ENCODE measurements around the gene PIK3AP1. TPM values are rescaled to one million over a fixed set of nuclear protein-coding genes. Genes with fewer than 3 reads are reported as not detected.

PIK3AP1 gene
- total RNA-seq, 1 donor from 2014 or later, result 4.2 TPM

- no peak for DNase-seq (ENCODE audit: low read depth)
- H3K4me3 ChIP-seq (ENCODE audit: low read depth, low read length), result no peak overlapping the region
- TF ChIP-seq CTCF (conservative IDR thresholded peaks at IDR 0.05; ENCODE audit: low read depth, low read length), result no peak
Observed at GRCh38 chr10:96646751-96647166, 73.6 kb downstream of the PIK3AP1 start.

GRCh38 chr10:96646301-96646700 lies 74.0 kb downstream of the PIK3AP1 start:
- no peak overlapping the region for H3K4me3 ChIP-seq (ENCODE audit: low read depth, low read length)
- no peak for TF ChIP-seq CTCF (conservative IDR thresholded peaks at IDR 0.05; ENCODE audit: low read depth, low read length)
- DNase-seq (ENCODE audit: low read depth), result no peak

- no peak for DNase-seq (ENCODE audit: low read depth)
- H3K4me3 ChIP-seq (ENCODE audit: low read depth, low read length), result no peak overlapping the region
- no peak for TF ChIP-seq CTCF (conservative IDR thresholded peaks at IDR 0.05; ENCODE audit: low read depth, low read length)
Observed at GRCh38 chr10:96645191-96645721, 75.1 kb downstream of the PIK3AP1 start.

- TF ChIP-seq CTCF (conservative IDR thresholded peaks at IDR 0.05; ENCODE audit: low read depth, low read length), result peak; percentile 6
- no peak for DNase-seq (ENCODE audit: low read depth)
- H3K4me3 ChIP-seq (ENCODE audit: low read depth, low read length), result no peak overlapping the region
Observed at GRCh38 chr10:96643920-96644319, 76.4 kb downstream of the PIK3AP1 start.

- TF ChIP-seq CTCF (conservative IDR thresholded peaks at IDR 0.05; ENCODE audit: low read depth, low read length), result peak; percentile 88
- no peak for DNase-seq (ENCODE audit: low read depth)
- H3K4me3 ChIP-seq (ENCODE audit: low read depth, low read length), result no peak overlapping the region
Observed at GRCh38 chr10:96642973-96643372, 77.3 kb downstream of the PIK3AP1 start.

- no peak overlapping the region for H3K4me3 ChIP-seq (ENCODE audit: low read depth, low read length)
- no peak for DNase-seq (ENCODE audit: low read depth)
- TF ChIP-seq CTCF (conservative IDR thresholded peaks at IDR 0.05; ENCODE audit: low read depth, low read length), result no peak
Observed at GRCh38 chr10:96642530-96642929, 77.8 kb downstream of the PIK3AP1 start.

All from epithelial cell of proximal tubule (primary cell).